ENCODE measurements around the gene OSBP2.

DNA sequence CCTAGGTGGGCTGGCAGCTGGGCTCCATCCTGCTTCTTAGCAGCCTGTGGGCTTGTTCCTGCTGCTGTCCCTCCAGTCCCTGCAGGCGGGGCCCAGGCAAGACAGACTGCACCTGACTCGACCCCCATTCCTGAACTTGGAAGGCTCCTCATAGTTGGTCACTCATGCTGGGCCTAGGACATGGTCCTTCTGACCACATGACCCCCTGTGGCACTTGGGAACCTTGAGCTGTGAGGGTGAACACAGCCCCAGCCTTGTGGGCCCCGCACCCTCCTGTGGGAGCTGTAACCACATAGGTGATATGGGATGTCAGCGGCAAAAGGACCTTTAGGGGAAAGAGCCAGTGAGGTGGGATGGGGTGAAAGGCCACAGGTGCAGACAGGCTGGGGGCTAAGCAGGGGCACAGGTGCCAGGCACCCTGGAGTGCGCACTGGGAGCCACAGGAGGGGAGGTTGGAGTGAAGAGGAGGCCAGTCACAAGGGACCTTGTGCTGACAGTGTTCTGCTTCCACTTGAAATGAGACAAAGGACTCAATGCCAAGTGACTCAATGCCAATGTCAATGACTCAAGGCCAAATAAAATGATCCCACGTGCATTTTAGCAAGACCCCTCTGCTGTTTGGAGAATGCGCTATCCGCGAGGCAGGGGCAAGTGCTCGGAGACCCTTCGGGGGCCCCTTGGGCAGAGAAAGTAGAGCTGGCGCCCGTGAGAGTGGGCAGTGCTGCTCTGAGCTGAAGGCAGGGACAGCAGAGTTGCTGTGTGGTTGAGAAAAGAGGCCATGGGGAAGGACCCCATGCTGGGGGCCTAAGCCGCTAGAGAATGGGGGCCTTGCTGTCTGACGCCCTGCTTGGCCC, 183.2 kb downstream of the OSBP2 start:
- TF ChIP-seq, protein P1, sequence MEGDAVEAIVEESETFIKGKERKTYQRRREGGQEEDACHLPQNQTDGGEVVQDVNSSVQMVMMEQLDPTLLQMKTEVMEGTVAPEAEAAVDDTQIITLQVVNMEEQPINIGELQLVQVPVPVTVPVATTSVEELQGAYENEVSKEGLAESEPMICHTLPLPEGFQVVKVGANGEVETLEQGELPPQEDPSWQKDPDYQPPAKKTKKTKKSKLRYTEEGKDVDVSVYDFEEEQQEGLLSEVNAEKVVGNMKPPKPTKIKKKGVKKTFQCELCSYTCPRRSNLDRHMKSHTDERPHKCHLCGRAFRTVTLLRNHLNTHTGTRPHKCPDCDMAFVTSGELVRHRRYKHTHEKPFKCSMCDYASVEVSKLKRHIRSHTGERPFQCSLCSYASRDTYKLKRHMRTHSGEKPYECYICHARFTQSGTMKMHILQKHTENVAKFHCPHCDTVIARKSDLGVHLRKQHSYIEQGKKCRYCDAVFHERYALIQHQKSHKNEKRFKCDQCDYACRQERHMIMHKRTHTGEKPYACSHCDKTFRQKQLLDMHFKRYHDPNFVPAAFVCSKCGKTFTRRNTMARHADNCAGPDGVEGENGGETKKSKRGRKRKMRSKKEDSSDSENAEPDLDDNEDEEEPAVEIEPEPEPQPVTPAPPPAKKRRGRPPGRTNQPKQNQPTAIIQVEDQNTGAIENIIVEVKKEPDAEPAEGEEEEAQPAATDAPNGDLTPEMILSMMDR (IDR thresholded peaks at IDR 0.05): no peak
- TF ChIP-seq POLR2A (IDR thresholded peaks at IDR 0.05) (no peak), EP300 (IDR thresholded peaks at IDR 0.05) (no peak)
